CD4-positive, alpha-beta T cell (primary cell): ENCODE data around the gene HNRNPA3. TPM values are rescaled to one million over a fixed set of nuclear protein-coding genes. Genes with fewer than 3 reads are reported as not detected.

Source experiments
- ATAC-seq: fragments of 200-7000 bp; cut with Tn5 transposase; one replicate; pipeline ENCODE4 v1.10.0; 2022; ENCODE audit warnings: mild to moderate bottlenecking; ENCODE audit not compliant: poor library complexity
- CTCF ChIA-PET: fragments of 350-600 bp; sonication (Branson Sonifier 250); formaldehyde crosslinking; loops from one replicate; lab custom pipeline; 2021; ENCODE audit warnings: antibody characterized with exemption, inconsistent platforms; lab: Charles Lee
- POLR2A ChIA-PET: fragments of 350-600 bp; sonication (Branson Sonifier 250); formaldehyde crosslinking; loops from one replicate; lab custom pipeline; 2021; ENCODE audit warnings: antibody characterized with exemption, inconsistent platforms; lab: Charles Lee
- DNase-seq, 14 experiments: peaks; one replicate each; pipeline ENCODE4 v3.0.0-alpha.2; 2013 to 2020; ENCODE audit warnings: mixed read lengths in 2 of 14
- H3K27ac ChIP-seq, 2 donors: one replicate each; pipeline versions ENCODE4 v1.5.1 to v1.7.0; 2013; ENCODE audit warnings: low read length in 2 of 2, low read depth in 1 of 2, mild to moderate bottlenecking in 1 of 2
- H3K27me3 ChIP-seq, 2 experiments: 1 replicate in 1 of 2; 2 replicates in 1 of 2; pipeline versions ENCODE4 v1.6.1 to v1.7.0; 2013; ENCODE audit warnings: low read length in 2 of 2, control low read depth in 1 of 2, mild to moderate bottlenecking in 1 of 2, moderate library complexity in 1 of 2; ENCODE audit not compliant: insufficient read depth in 2 of 2, control insufficient read depth in 1 of 2
- H3K36me3 ChIP-seq: one replicate; pipeline ENCODE4 v1.6.1; 2013; ENCODE audit warnings: low read length, control low read depth; ENCODE audit not compliant: insufficient read depth
- H3K4me1 ChIP-seq: one replicate; pipeline ENCODE4 v1.6.1; 2013; ENCODE audit warnings: low read length, control low read depth; ENCODE audit not compliant: insufficient read depth
- H3K4me3 ChIP-seq: one replicate; pipeline ENCODE4 v1.5.1; 2013; ENCODE audit warnings: mild to moderate bottlenecking, low read length, moderate library complexity
- H3K9me3 ChIP-seq, 2 experiments: 1 replicate in 1 of 2; 2 replicates in 1 of 2; pipeline versions ENCODE4 v1.6.1 to v1.7.0; 2013; ENCODE audit warnings: low read length in 2 of 2, mild to moderate bottlenecking in 2 of 2, control low read depth in 1 of 2, moderate library complexity in 1 of 2; ENCODE audit not compliant: control insufficient read depth in 1 of 2, insufficient read depth in 1 of 2
- H3K27ac Mint-ChIP-seq: one replicate; pipeline ENCODE4 v1.8.0; 2020; ENCODE audit warnings: mixed read lengths
- H3K27me3 Mint-ChIP-seq: one replicate; pipeline ENCODE4 v1.8.0; 2021; ENCODE audit warnings: mixed read lengths
- H3K36me3 Mint-ChIP-seq: one replicate; pipeline ENCODE4 v1.8.0; 2021; ENCODE audit warnings: low read depth, mixed read lengths
- H3K4me1 Mint-ChIP-seq: one replicate; pipeline ENCODE4 v1.8.0; 2021; ENCODE audit warnings: low read depth, mixed read lengths
- H3K4me3 Mint-ChIP-seq: one replicate; pipeline ENCODE4 v1.8.0; 2020; ENCODE audit warnings: mild to moderate bottlenecking, mixed read lengths
- H3K9me3 Mint-ChIP-seq: one replicate; pipeline ENCODE4 v1.8.0; 2020; ENCODE audit warnings: mixed read lengths
- CTCF ChIP-seq: fragments of 200-600 bp; IDR thresholded peaks from one replicate; pipeline ENCODE4 v1.8.0; 2022; ENCODE audit warnings: antibody characterized with exemption, mild to moderate bottlenecking
- intact Hi-C, 2 experiments: fragments of 100-400 bp; cut with DNase I in 1 of 2; cut with micrococcal nuclease in 1 of 2; formaldehyde crosslinking; loops; one replicate each; pipeline versions ENCODE4 v1.15.1 to v1.9.0; 2023 to 2025; cut with DNase I, micrococcal nuclease
- total RNA-seq, 174 experiments: library from RNA in 2 of 174; stranded (reverse) in 2 of 174; gene quantifications; one replicate each; pipeline ENCODE4 v1.2.3 and lab custom pipeline; 2021 to 2026

HNRNPA3 gene
- total RNA-seq, 2 experiments from 2014 or later = 162 to 167 TPM

DNA sequence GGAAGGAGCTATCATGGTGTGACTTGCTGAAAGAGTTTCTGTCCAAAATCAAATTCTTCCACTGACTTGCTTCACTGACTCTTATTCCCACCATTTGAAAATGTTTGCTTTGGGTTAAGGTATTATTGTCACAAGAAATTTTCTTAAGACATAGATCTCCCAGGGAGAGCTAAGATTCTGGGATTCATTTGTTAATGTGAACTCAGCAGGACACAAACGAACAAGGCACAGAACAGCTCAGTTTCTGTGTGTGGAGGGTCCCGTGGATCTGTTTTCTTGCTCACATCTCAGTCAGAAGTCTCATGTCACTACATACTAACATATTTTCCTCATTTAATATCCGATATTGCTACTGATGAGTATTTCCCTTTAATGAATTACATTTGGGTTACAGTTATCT is 8.2 kb upstream of the HNRNPA3 start:
- POLR2A ChIA-PET = interaction anchor here (1.0 kb wide), 1 partner anchor 25 kb away, joined by 3 read pairs; no protein-coding TSS in a partner anchor
- no peak overlapping the region for H3K27ac ChIP-seq
- H3K4me1 ChIP-seq = no peaks in the 10 kb centered on the region
- CTCF ChIA-PET = interaction anchor here (0.6 to 2.4 kb wide), 3 partner anchors 15 to 59 kb away, joined by 3 to 7 read pairs (median 3); no protein-coding TSS in a partner anchor
- Mint-ChIP-seq H3K36me3 (no peaks in the 10 kb centered on the region), H3K27ac (no peak overlapping the region), H3K27me3 (no peaks in the 10 kb centered on the region), H3K4me1 (no peaks in the 10 kb centered on the region), H3K9me3 (no peaks in the 10 kb centered on the region), H3K4me3 (no peak overlapping the region)
- H3K36me3 ChIP-seq = no peaks in the 10 kb centered on the region
- H3K9me3 ChIP-seq = no peaks in the 10 kb centered on the region
- no peaks in the 10 kb centered on the region for H3K27me3 ChIP-seq
- TF ChIP-seq CTCF = no peak
- intact Hi-C loops = no loop called here
- H3K4me3 ChIP-seq = no peak overlapping the region
- ATAC-seq (no peak), DNase-seq (no peak)

GRCh38 chr2:177207101-177207500 is 5.5 kb upstream of the HNRNPA3 start:
- peaks cover 15% of the 10 kb centered on the region for H3K4me1 ChIP-seq
- H3K4me3 Mint-ChIP-seq = no peak overlapping the region
- no peaks in the 10 kb centered on the region for H3K27me3 Mint-ChIP-seq
- CTCF ChIA-PET = interaction anchor here (1.0 kb wide), 1 partner anchor 42 kb away, joined by 3 read pairs; no protein-coding TSS in a partner anchor
- intact Hi-C loops = loop anchor here in 1 of 2 experiments (5.0 kb wide), 2 partner anchors 340 to 935 kb away; no protein-coding TSS in a partner anchor
- ATAC-seq (no peak), DNase-seq (no peak)
- TF ChIP-seq CTCF = no peak
- no peaks in the 10 kb centered on the region for H3K9me3 Mint-ChIP-seq
- no peaks in the 10 kb centered on the region for H3K36me3 ChIP-seq
- POLR2A ChIA-PET = interaction anchor here (1.2 kb wide), 1 partner anchor 56 kb away, joined by 3 read pairs; no protein-coding TSS in a partner anchor
- H3K27me3 ChIP-seq = no peaks in the 10 kb centered on the region
- H3K9me3 ChIP-seq = no peaks in the 10 kb centered on the region
- peaks cover 5% of the 10 kb centered on the region for H3K36me3 Mint-ChIP-seq
- no peak overlapping the region for H3K27ac ChIP-seq
- H3K4me1 Mint-ChIP-seq = peaks cover 16% of the 10 kb centered on the region
- H3K4me3 ChIP-seq = no peak overlapping the region
- peak overlapping the region; percentile 15 for H3K27ac Mint-ChIP-seq

DNA sequence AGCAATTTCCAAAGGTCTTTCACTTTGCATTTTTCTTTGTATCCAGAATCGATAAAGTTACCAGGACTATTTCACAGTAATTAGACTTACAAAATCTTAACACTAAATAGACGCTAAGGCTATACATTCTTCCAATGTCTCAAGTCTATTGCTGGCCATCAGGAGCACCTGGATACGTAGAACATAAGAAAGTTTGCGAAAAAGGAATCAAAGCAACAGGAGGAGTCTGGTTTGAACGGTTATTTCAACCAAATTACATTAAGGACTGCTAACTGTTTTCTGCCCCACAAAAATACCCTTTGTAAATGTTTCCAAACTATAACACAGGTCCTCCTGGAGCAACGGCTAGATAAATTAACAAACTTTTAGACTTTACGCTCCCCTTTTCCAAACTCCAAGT is 1.4 kb upstream of the HNRNPA3 start:
- DNase-seq = no peak

More for the DNA sequence above, 1.4 kb upstream of the HNRNPA3 start:
- TF ChIP-seq CTCF = no peak
- H3K27me3 Mint-ChIP-seq = no peaks in the 10 kb centered on the region
- no peaks in the 10 kb centered on the region for H3K9me3 Mint-ChIP-seq
- peaks cover 49% of the 10 kb centered on the region for H3K4me1 Mint-ChIP-seq
- intact Hi-C loops = loop anchor here in 1 of 2 experiments (5.0 kb wide), 1 partner anchor 121 kb away; no protein-coding TSS in a partner anchor
- ChIA-PET POLR2A (interaction anchor here (0.6 to 4.7 kb wide), 19 partner anchors 9 to 1209 kb away, joined by 3 to 309 read pairs (median 11); partner anchors contain the start of genes LNPK and NFE2L2), CTCF (interaction anchor here (1.6 to 1.7 kb wide), 2 partner anchors 13 to 53 kb away, joined by 4 to 14 read pairs; partner anchors contain the start of gene NFE2L2)
- Histone ChIP-seq H3K36me3 (peaks cover 17% of the 10 kb centered on the region), H3K4me1 (peaks cover 31% of the 10 kb centered on the region), H3K9me3 (no peaks in the 10 kb centered on the region), H3K27ac (peak overlapping the region; percentile 96 to 98), H3K4me3 (peak overlapping the region; percentile 57), H3K27me3 (no peaks in the 10 kb centered on the region)
- H3K4me3 Mint-ChIP-seq = peak overlapping the region; percentile 88
- H3K36me3 Mint-ChIP-seq = peaks cover 44% of the 10 kb centered on the region
- ATAC-seq = no peak
- peak overlapping the region; percentile 99 for H3K27ac Mint-ChIP-seq
